Trophoblast cell (in vitro differentiated cells and primary cell): Measurements from ENCODE around the gene CCNI.

ENCODE experiments used
- DNase-seq, 2 donors: peaks; one replicate each; pipeline ENCODE4 v3.0.0-alpha.2; 2016
- H2AFZ ChIP-seq: 2 replicates; pipeline ENCODE4 v1.6.1; 2013; ENCODE audit warnings: low read length, moderate library complexity, mild to moderate bottlenecking; ENCODE audit not compliant: insufficient read depth, poor library complexity
- H2AK5ac ChIP-seq: 2 replicates; pipeline ENCODE4 v1.6.1; 2013; ENCODE audit warnings: mild to moderate bottlenecking, low read length
- H2BK120ac ChIP-seq: 2 replicates; pipeline ENCODE4 v1.6.1; 2013; ENCODE audit warnings: low read length, mild to moderate bottlenecking, moderate library complexity; ENCODE audit not compliant: insufficient read depth, poor library complexity
- H2BK12ac ChIP-seq: 2 replicates; pipeline ENCODE4 v1.6.1; 2013; ENCODE audit warnings: mild to moderate bottlenecking, low read length, moderate library complexity
- H2BK5ac ChIP-seq: 2 replicates; pipeline ENCODE4 v1.6.1; 2013; ENCODE audit warnings: low read length, low read depth, moderate library complexity, mild to moderate bottlenecking; ENCODE audit not compliant: poor library complexity
- H3K14ac ChIP-seq: 2 replicates; pipeline ENCODE4 v1.6.1; 2013; ENCODE audit warnings: mild to moderate bottlenecking, low read length
- H3K18ac ChIP-seq: 2 replicates; pipeline ENCODE4 v1.6.1; 2013; ENCODE audit warnings: mild to moderate bottlenecking, low read length
- H3K23ac ChIP-seq: 2 replicates; pipeline ENCODE4 v1.6.1; 2013; ENCODE audit warnings: low read length
- H3K27ac ChIP-seq: 2 replicates; pipeline ENCODE4 v1.5.1; 2013; ENCODE audit warnings: low read depth, mild to moderate bottlenecking, inconsistent platforms, low read length, moderate library complexity
- H3K27me3 ChIP-seq: 2 replicates; pipeline ENCODE4 v1.6.1; 2013; ENCODE audit warnings: inconsistent platforms, mild to moderate bottlenecking, low read length, moderate library complexity; ENCODE audit not compliant: insufficient read depth
- H3K36me3 ChIP-seq, 2 experiments: 1 replicate in 1 of 2; 2 replicates in 1 of 2; pipeline ENCODE4 v1.6.1; 2013; ENCODE audit warnings: low read length in 2 of 2, mild to moderate bottlenecking in 2 of 2, moderate library complexity in 1 of 2; ENCODE audit not compliant: insufficient read depth in 2 of 2, control insufficient read depth in 1 of 2
- H3K4ac ChIP-seq: 2 replicates; pipeline ENCODE4 v1.6.1; 2013; ENCODE audit warnings: low read depth, mild to moderate bottlenecking, low read length, moderate library complexity
- H3K4me1 ChIP-seq, 2 experiments: 1 replicate in 1 of 2; 2 replicates in 1 of 2; pipeline ENCODE4 v1.6.1; 2013; ENCODE audit warnings: low read length in 2 of 2, mild to moderate bottlenecking in 2 of 2, moderate library complexity in 1 of 2; ENCODE audit not compliant: insufficient read depth in 2 of 2, control insufficient read depth in 1 of 2
- H3K4me2 ChIP-seq: 2 replicates; pipeline ENCODE4 v1.6.1; 2013; ENCODE audit warnings: inconsistent platforms, mild to moderate bottlenecking, low read length, moderate library complexity
- H3K4me3 ChIP-seq: 2 replicates; pipeline ENCODE4 v1.5.1; 2013; ENCODE audit warnings: mild to moderate bottlenecking, low read depth, low read length, inconsistent platforms
- H3K79me1 ChIP-seq: one replicate; pipeline ENCODE4 v1.6.1; 2013; ENCODE audit warnings: low read length
- H3K79me2 ChIP-seq: 2 replicates; pipeline ENCODE4 v1.6.1; 2013; ENCODE audit warnings: low read length, mild to moderate bottlenecking; ENCODE audit not compliant: control insufficient read depth, insufficient read depth, poor library complexity
- H3K9ac ChIP-seq: 2 replicates; pipeline ENCODE4 v1.6.1; 2013; ENCODE audit warnings: mild to moderate bottlenecking, low read length
- H3K9me3 ChIP-seq: 2 replicates; pipeline ENCODE4 v1.6.1; 2013; ENCODE audit warnings: low read depth, mild to moderate bottlenecking, control low read depth, inconsistent platforms, low read length; ENCODE audit not compliant: insufficient read depth
- H4K12ac ChIP-seq: 2 replicates; pipeline ENCODE4 v1.6.1; 2013; ENCODE audit warnings: low read depth, mild to moderate bottlenecking, low read length, moderate library complexity
- H4K8ac ChIP-seq: 2 replicates; pipeline ENCODE4 v1.6.1; 2013; ENCODE audit warnings: low read depth, mild to moderate bottlenecking, low read length, moderate library complexity
- H4K91ac ChIP-seq: one replicate; pipeline ENCODE4 v1.6.1; 2013; ENCODE audit warnings: low read depth, mild to moderate bottlenecking, low read length, moderate library complexity
- WGBS: extraction: QIAGEN DNeasy Blood & Tissue Kit; methylation state at CpG from one replicate; pipeline ENCODE4 v1.1.7; 2013; ENCODE audit warnings: missing lambda C conversion rate; ENCODE audit not compliant: insufficient read length, insufficient coverage; ENCODE audit errors: extremely low coverage; 5-methylcytosine and 5-hydroxymethylcytosine counted together

The CCNI gene

GRCh38 chr4:77001907-77002306 lies 73.9 kb downstream of the CCNI start:
- peaks cover 1% of the 10 kb centered on the region for H3K9me3 ChIP-seq
- H3K36me3 ChIP-seq: peaks cover 6 to 22% of the 10 kb centered on the region in 2 experiments
- H4K8ac ChIP-seq: no peak overlapping the region
- H3K4me3 ChIP-seq: no peak overlapping the region
- H3K4me1 ChIP-seq: peaks cover 7 to 9% of the 10 kb centered on the region in 2 experiments
- H3K4me2 ChIP-seq: no peak overlapping the region
- no peak overlapping the region for H4K12ac ChIP-seq
- H3K18ac ChIP-seq: no peak overlapping the region
- no peak overlapping the region for H3K4ac ChIP-seq
- no peak overlapping the region for H3K23ac ChIP-seq
- no peak overlapping the region for H2AK5ac ChIP-seq
- no peak overlapping the region for H2BK5ac ChIP-seq
- no peaks in the 10 kb centered on the region for H3K79me2 ChIP-seq
- no peak overlapping the region for H3K9ac ChIP-seq
- peaks cover 10% of the 10 kb centered on the region for H3K79me1 ChIP-seq
- H3K27ac ChIP-seq: peak overlapping the region; percentile 73
- peak in 1 of 2 donors; percentile 26 for DNase-seq
- no CpG with 5 or more reads among the region's 1 CpG for WGBS
- H2BK12ac ChIP-seq: no peak overlapping the region
- H2AFZ ChIP-seq: no peak overlapping the region
- no peak overlapping the region for H2BK120ac ChIP-seq
- H4K91ac ChIP-seq: no peak overlapping the region
- H3K27me3 ChIP-seq: no peaks in the 10 kb centered on the region
- no peak overlapping the region for H3K14ac ChIP-seq

- peak; percentile 87 to 92 for DNase-seq
- Histone ChIP-seq H3K4me1 (peaks cover 6 to 9% of the 10 kb centered on the region in 2 experiments), H2AFZ (no peak overlapping the region), H3K14ac (no peak overlapping the region), H3K27me3 (no peaks in the 10 kb centered on the region), H3K4me2 (no peak overlapping the region), H3K9ac (no peak overlapping the region), H3K79me1 (peaks cover 8% of the 10 kb centered on the region), H3K18ac (no peak overlapping the region), H3K36me3 (peaks cover 6 to 13% of the 10 kb centered on the region in 2 experiments), H3K9me3 (peaks cover 1% of the 10 kb centered on the region), H4K12ac (no peak overlapping the region), H3K79me2 (no peaks in the 10 kb centered on the region), H3K4ac (no peak overlapping the region), H2BK120ac (no peak overlapping the region), H3K4me3 (no peak overlapping the region), H2BK5ac (no peak overlapping the region), H3K27ac (peak overlapping the region; percentile 60), H3K23ac (no peak overlapping the region), H2BK12ac (no peak overlapping the region), H4K91ac (no peak overlapping the region), H4K8ac (no peak overlapping the region), H2AK5ac (no peak overlapping the region)
- no CpG with 5 or more reads among the region's 8 CpGs for WGBS
Measured at GRCh38 chr4:76998251-76998901, 77.4 kb downstream of the CCNI start.

- no peak overlapping the region for H2AK5ac ChIP-seq
- no peak overlapping the region for H3K18ac ChIP-seq
- H3K9me3 ChIP-seq: peaks cover 1% of the 10 kb centered on the region
- H4K8ac ChIP-seq: no peak overlapping the region
- peaks cover 2% of the 10 kb centered on the region for H3K79me1 ChIP-seq
- H2AFZ ChIP-seq: no peak overlapping the region
- no peak overlapping the region for H3K4ac ChIP-seq
- H3K4me2 ChIP-seq: no peak overlapping the region
- no peak overlapping the region for H3K14ac ChIP-seq
- no peak overlapping the region for H2BK12ac ChIP-seq
- no peak overlapping the region for H2BK120ac ChIP-seq
- H3K36me3 ChIP-seq: peaks cover 6 to 13% of the 10 kb centered on the region in 2 experiments
- H4K12ac ChIP-seq: no peak overlapping the region
- no CpG with 5 or more reads among the region's 5 CpGs for WGBS
- peak overlapping the region; percentile 45 for H3K27ac ChIP-seq
- no peak overlapping the region for H3K4me3 ChIP-seq
- H4K91ac ChIP-seq: no peak overlapping the region
- no peak overlapping the region for H3K23ac ChIP-seq
- no peak for DNase-seq
- peak overlapping the region; percentile 12 for H2BK5ac ChIP-seq
- no peak overlapping the region for H3K9ac ChIP-seq
- no peaks in the 10 kb centered on the region for H3K27me3 ChIP-seq
- no peaks in the 10 kb centered on the region for H3K79me2 ChIP-seq
- peaks cover 0 to 4% of the 10 kb centered on the region in 2 experiments for H3K4me1 ChIP-seq
Measured at GRCh38 chr4:76997532-76997931, 78.3 kb downstream of the CCNI start.
